ENCODE measurements around the gene MMS22L. TPM values are rescaled to one million over a fixed set of nuclear protein-coding genes. Genes with fewer than 3 reads are reported as not detected.

Gene MMS22L
- total and polyA plus RNA-seq, 2 of the 4 experiments (the other 2 are of a cell fraction): 6.1 to 18.6 TPM

GRCh38 chr6:97110149-97110548 is 172.9 kb downstream of the MMS22L start:
- Histone ChIP-seq H4K20me1 (ENCODE audit: insufficient read depth, low read length) (no peaks in the 10 kb centered on the region), H2BK15ac (ENCODE audit: low read depth, low read length) (no peak overlapping the region), H2AK5ac (ENCODE audit: low read depth, low read length) (no peak overlapping the region), H3K27ac (ENCODE audit: insufficient read depth, low read length) (no peak overlapping the region), H4K8ac (ENCODE audit: low read depth in 2 of 2, low read length in 2 of 2) (no peak overlapping the region), H4K5ac (ENCODE audit: low read depth, low read length) (no peak overlapping the region), H3K56ac (ENCODE audit: extremely low read depth, insufficient read depth, low read length) (no peak overlapping the region), H3K9ac (ENCODE audit: low read depth, low read length) (no peak overlapping the region), H3K4me3 (ENCODE audit: insufficient read depth, low read depth, low read length) (no peak overlapping the region), H3K4me1 (ENCODE audit: control insufficient read depth, insufficient read depth, low read length) (no peaks in the 10 kb centered on the region), H2BK5ac (ENCODE audit: low read depth, low read length, poor library complexity, severe bottlenecking) (no peak overlapping the region), H3K9me3 (ENCODE audit: control insufficient read depth, insufficient read depth, low read length) (no peaks in the 10 kb centered on the region), H3K27me3 (ENCODE audit: control insufficient read depth, insufficient read depth, low read length) (no peaks in the 10 kb centered on the region; the same call in 1 of the 2 replicates), H3K36me3 (ENCODE audit: control insufficient read depth, insufficient read depth, low read length) (no peaks in the 10 kb centered on the region), H3K23ac (ENCODE audit: low read depth, low read length) (no peak overlapping the region), H3K4me2 (ENCODE audit: low read depth, low read length) (no peak overlapping the region), H3K9me1 (ENCODE audit: insufficient read depth, low read length) (no peaks in the 10 kb centered on the region), H3K4ac (ENCODE audit: low read depth, low read length) (no peak overlapping the region), H3K79me1 (ENCODE audit: low read depth in 1 of 2, low read length in 2 of 2) (no peaks in the 10 kb centered on the region), H2BK120ac (ENCODE audit: low read depth, low read length) (no peak overlapping the region), H2BK20ac (ENCODE audit: low read depth, low read length) (no peak overlapping the region), H4K91ac (ENCODE audit: insufficient read depth, low read depth, low read length) (no peak overlapping the region), H2AK9ac (replicated peaks; ENCODE audit: low read depth, low read length, poor library complexity) (no peak overlapping the region), H3K18ac (ENCODE audit: low read depth, low read length) (no peak overlapping the region), H2AFZ (replicated peaks; ENCODE audit: low read length, poor library complexity) (no peak overlapping the region), H3K14ac (replicated peaks; ENCODE audit: low read depth, low read length) (no peak overlapping the region)
- in situ Hi-C loops (cut with MboI; ENCODE audit: low sequenced_read_pairs) (no loop called here), dilution Hi-C loops (cut with HindIII; ENCODE audit: low sequenced_read_pairs, unreplicated experiment) (no loop called here), intact Hi-C loops (cut with micrococcal nuclease) (no loop called here)
- no peak for DNase-seq
- no TSS peak for BruUV-seq (replicated peaks)
- no peak for ATAC-seq (ENCODE audit: low read depth)
- WGBS, 2 experiments (ENCODE audit: extremely low coverage in 2 of 2, insufficient read length in 1 of 2): 40% methylated on average over 1 of the region's 5 CpGs; no CpG with 5 or more reads in 1 of the 2 experiments
- CTCF ChIA-PET: no interaction called here
- TF ChIP-seq SMC3 (IDR thresholded peaks at IDR 0.05; ENCODE audit: low read depth, low read length) (no peak), USF2 (IDR thresholded peaks at IDR 0.05; ENCODE audit: low read depth, low read length) (no peak), RCOR1 (IDR thresholded peaks at IDR 0.05; ENCODE audit: insufficient replicate concordance, low read length) (no peak), NFE2L2 (IDR thresholded peaks at IDR 0.05; ENCODE audit: low read depth, low read length) (no peak), RFX5 (IDR thresholded peaks at IDR 0.05; ENCODE audit: low read depth, low read length) (no peak), MAZ (IDR thresholded peaks at IDR 0.05; ENCODE audit: borderline replicate concordance, low read depth, low read length) (no peak), BHLHE40 (IDR thresholded peaks at IDR 0.05; ENCODE audit: low read depth, low read length) (no peak), MXI1 (IDR thresholded peaks at IDR 0.05; ENCODE audit: borderline replicate concordance, low read depth, low read length) (no peak), CTCF (conservative IDR thresholded peaks at IDR 0.05; ENCODE audit: low read depth, low read length) (no peak), POLR2A (IDR thresholded peaks at IDR 0.05; ENCODE audit: low read depth, low read length) (no peak), FOS (IDR thresholded peaks at IDR 0.05; ENCODE audit: low read depth, low read length) (no peak), ELK1 (IDR thresholded peaks at IDR 0.05; ENCODE audit: borderline replicate concordance, low read depth, low read length) (no peak), MAFK (IDR thresholded peaks at IDR 0.05; ENCODE audit: low read depth, low read length) (no peak), CHD1 (IDR thresholded peaks at IDR 0.05; ENCODE audit: low read depth, low read length) (no peak), CEBPB (IDR thresholded peaks at IDR 0.05; ENCODE audit: low read depth, low read length) (no peak)
- POLR2A ChIA-PET (ENCODE audit: unreplicated experiment): no interaction called here
